PFSK-1 (cell line): Measurements from ENCODE around the gene BNIPL.

Source experiments
- POLR2AphosphoS5 ChIP-seq: IDR thresholded peaks from 2 replicates; pipeline ENCODE4 v1.6.1; 2012; ENCODE audit warnings: low read depth, mild to moderate bottlenecking, control low read depth, low read length, moderate library complexity
- REST ChIP-seq, 2 experiments: IDR thresholded peaks; 2 replicates each; pipeline versions ENCODE4 v1.6.1 to v1.8.0; 2011 to 2012; ENCODE audit warnings: low read depth in 2 of 2, low read length in 2 of 2, control low read depth in 1 of 2, inconsistent platforms in 1 of 2, mild to moderate bottlenecking in 1 of 2, moderate library complexity in 1 of 2; ENCODE audit not compliant: insufficient read depth in 1 of 2

GRCh38 chr1:151024540-151025146 is 11.7 kb upstream of the BNIPL start:
- TF ChIP-seq REST (IDR thresholded peaks at IDR 0.05; ENCODE audit: insufficient read depth in 1 of 2, low read depth in 2 of 2, low read length in 2 of 2) (no peak), POLR2AphosphoS5 (no peak)
